Measurements from ENCODE around the gene MED20.

Gene MED20

GRCh38 chr6:41963371-41963770 is 42.4 kb upstream of the MED20 start:
- TF ChIP-seq ZFX (IDR thresholded peaks at IDR 0.05) = no peak
- TF ChIP-seq CTCF (conservative IDR thresholded peaks at IDR 0.05) = no peak
- H3K27ac ChIP-seq = no peak overlapping the region

GRCh38 chr6:41960028-41960427 is 39.1 kb upstream of the MED20 start:
- TF ChIP-seq CTCF (conservative IDR thresholded peaks at IDR 0.05) (no peak), ZFX (IDR thresholded peaks at IDR 0.05) (no peak)
- H3K27ac ChIP-seq = no peak overlapping the region

- TF ChIP-seq CTCF (conservative IDR thresholded peaks at IDR 0.05) (no peak), ZFX (IDR thresholded peaks at IDR 0.05) (no peak)
- no peak overlapping the region for H3K27ac ChIP-seq
Observed at GRCh38 chr6:41958022-41958856, 37.3 kb upstream of the MED20 start.

- TF ChIP-seq CTCF (conservative IDR thresholded peaks at IDR 0.05) = no peak
- no peak overlapping the region for H3K27ac ChIP-seq
Observed at GRCh38 chr6:41957117-41957516, 36.2 kb upstream of the MED20 start.

- TF ChIP-seq CTCF (conservative IDR thresholded peaks at IDR 0.05) (no peak), ZFX (IDR thresholded peaks at IDR 0.05) (no peak)
- H3K27ac ChIP-seq = no peak overlapping the region
Observed at GRCh38 chr6:41955412-41955811, 34.5 kb upstream of the MED20 start.

- TF ChIP-seq ZFX (IDR thresholded peaks at IDR 0.05) = no peak
- no peak for TF ChIP-seq CTCF (conservative IDR thresholded peaks at IDR 0.05)
- H3K27ac ChIP-seq = no peak overlapping the region
Observed at GRCh38 chr6:41954668-41955067, 33.7 kb upstream of the MED20 start.

GRCh38 chr6:41947581-41948220 is 26.8 kb upstream of the MED20 start:
- TF ChIP-seq ZFX (IDR thresholded peaks at IDR 0.05) (no peak), CTCF (conservative IDR thresholded peaks at IDR 0.05) (no peak)
- no peak overlapping the region for H3K27ac ChIP-seq

Measured in C4-2B (cell line).